ENCODE results near the gene LRMDA.
A peak's percentile ranks its signal among the peaks of the same experiment; 100 is the strongest.

LRMDA gene

GRCh38 chr10:75508239-75508813 lies 76.9 kb downstream of the LRMDA start:
- Histone ChIP-seq H3K27ac (ENCODE audit: extremely low read depth, low read depth, low read length) (peak overlapping the region; percentile 90), H3K4me1 (ENCODE audit: control insufficient read depth, insufficient read depth, low read length) (peaks cover 28% of the 10 kb centered on the region), H3K4me3 (ENCODE audit: low read depth, low read length) (no peak overlapping the region), H3K36me3 (ENCODE audit: control insufficient read depth in 2 of 2, insufficient read depth in 1 of 2, low read length in 2 of 2) (no peaks in the 10 kb centered on the region), H3K9me3 (ENCODE audit: control insufficient read depth, insufficient read depth, low read depth, low read length) (no peaks in the 10 kb centered on the region)
- ChIA-PET POLR2A (interaction anchor here (1.8 kb wide), 1 partner anchor 107 kb away, joined by 11 read pairs; the partner anchor contains the start of gene ZNF503), CTCF (interaction anchor here (0.8 kb wide), 1 partner anchor 517 kb away, joined by 3 read pairs; no protein-coding TSS in a partner anchor)
- peak; percentile 99 for TF ChIP-seq IKZF3 (tag by site-specific recombination; IDR thresholded peaks at IDR 0.05)
- peak; percentile 64; the same call in 1 of the 2 replicates for TF ChIP-seq MEIS1 (CRISPR knock-in tag; IDR thresholded peaks at IDR 0.05; ENCODE audit: borderline replicate concordance)
- no peak for TF ChIP-seq ZBTB21 (tag by site-specific recombination; IDR thresholded peaks at IDR 0.05)
- TF ChIP-seq ZNF24 (tag by site-specific recombination; IDR thresholded peaks at IDR 0.05), result peak; percentile 24; the same call in 1 of the 2 replicates
- peak; percentile 3; the same call in 1 of the 2 replicates for TF ChIP-seq ZNF654 (tag by site-specific recombination; IDR thresholded peaks at IDR 0.05; ENCODE audit: low read depth)
- TF ChIP-seq, protein P1, sequence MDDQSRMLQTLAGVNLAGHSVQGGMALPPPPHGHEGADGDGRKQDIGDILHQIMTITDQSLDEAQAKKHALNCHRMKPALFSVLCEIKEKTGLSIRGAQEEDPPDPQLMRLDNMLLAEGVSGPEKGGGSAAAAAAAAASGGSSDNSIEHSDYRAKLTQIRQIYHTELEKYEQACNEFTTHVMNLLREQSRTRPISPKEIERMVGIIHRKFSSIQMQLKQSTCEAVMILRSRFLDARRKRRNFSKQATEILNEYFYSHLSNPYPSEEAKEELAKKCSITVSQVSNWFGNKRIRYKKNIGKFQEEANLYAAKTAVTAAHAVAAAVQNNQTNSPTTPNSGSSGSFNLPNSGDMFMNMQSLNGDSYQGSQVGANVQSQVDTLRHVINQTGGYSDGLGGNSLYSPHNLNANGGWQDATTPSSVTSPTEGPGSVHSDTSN (CRISPR knock-in tag; IDR thresholded peaks at IDR 0.05), result no peak
- peak; percentile 99 for TF ChIP-seq SP7 (tag by site-specific recombination; IDR thresholded peaks at IDR 0.05)
- peak; percentile 57 for TF ChIP-seq TCF7L2 (IDR thresholded peaks at IDR 0.05; ENCODE audit: borderline replicate concordance, low read depth, low read length)
- TF ChIP-seq ZEB2 (tag by site-specific recombination; IDR thresholded peaks at IDR 0.05), result peak; percentile 75
- TF ChIP-seq ZBTB7A (tag by site-specific recombination; IDR thresholded peaks at IDR 0.05; ENCODE audit: low read depth), result no peak
- TF ChIP-seq ZNF596 (tag by site-specific recombination; IDR thresholded peaks at IDR 0.05), result no peak
- TF ChIP-seq BCL6B (tag by site-specific recombination; IDR thresholded peaks at IDR 0.05), result peak; percentile 42
- peak; percentile 93 for TF ChIP-seq ZNF600 (tag by site-specific recombination; IDR thresholded peaks at IDR 0.05)
- TF ChIP-seq KLF16 (tag by site-specific recombination; IDR thresholded peaks at IDR 0.05), result no peak
- TF ChIP-seq ZNF366 (tag by site-specific recombination; conservative IDR thresholded peaks at IDR 0.05), result peak; percentile 86
- no peak for TF ChIP-seq ZNF214 (tag by site-specific recombination; IDR thresholded peaks at IDR 0.05; ENCODE audit: borderline replicate concordance)
- peak; percentile 69; the same call in 1 of the 2 replicates for TF ChIP-seq ZNF561 (tag by site-specific recombination; IDR thresholded peaks at IDR 0.05; ENCODE audit: borderline replicate concordance)
- 0 out of 2 replicates have a peak, but pooled peaks have one; percentile 71 for TF ChIP-seq HOXD13 (CRISPR knock-in tag; IDR thresholded peaks at IDR 0.05; ENCODE audit: borderline replicate concordance)
- no peak for TF ChIP-seq KLF10 (tag by site-specific recombination; IDR thresholded peaks at IDR 0.05)
- TF ChIP-seq GLIS1 (tag by site-specific recombination; IDR thresholded peaks at IDR 0.05), result no peak
- 0 out of 2 replicates have a peak, but pooled peaks have one; percentile 40 for TF ChIP-seq ZNF391 (tag by site-specific recombination; IDR thresholded peaks at IDR 0.05; ENCODE audit: borderline replicate concordance, low read depth)
- peak; percentile 68; the same call in 1 of the 2 replicates for TF ChIP-seq ZSCAN4 (tag by site-specific recombination; IDR thresholded peaks at IDR 0.05)
- peak; percentile 45; the same call in 1 of the 2 replicates for TF ChIP-seq MZF1 (tag by site-specific recombination; IDR thresholded peaks at IDR 0.05; ENCODE audit: borderline replicate concordance)
- peak; percentile 71 for TF ChIP-seq ZSCAN30 (tag by site-specific recombination; IDR thresholded peaks at IDR 0.05)
- TF ChIP-seq TRIM28 (IDR thresholded peaks at IDR 0.05; ENCODE audit: borderline replicate concordance, low read length), result peak; percentile 85
- no peak for TF ChIP-seq ZNF585B (tag by site-specific recombination; IDR thresholded peaks at IDR 0.05)
- TF ChIP-seq ZNF140 (tag by site-specific recombination; IDR thresholded peaks at IDR 0.05), result no peak
- TF ChIP-seq INSM2 (tag by site-specific recombination; IDR thresholded peaks at IDR 0.05), result 0 out of 2 replicates have a peak, but pooled peaks have one; percentile 33
- TF ChIP-seq, protein P2, sequence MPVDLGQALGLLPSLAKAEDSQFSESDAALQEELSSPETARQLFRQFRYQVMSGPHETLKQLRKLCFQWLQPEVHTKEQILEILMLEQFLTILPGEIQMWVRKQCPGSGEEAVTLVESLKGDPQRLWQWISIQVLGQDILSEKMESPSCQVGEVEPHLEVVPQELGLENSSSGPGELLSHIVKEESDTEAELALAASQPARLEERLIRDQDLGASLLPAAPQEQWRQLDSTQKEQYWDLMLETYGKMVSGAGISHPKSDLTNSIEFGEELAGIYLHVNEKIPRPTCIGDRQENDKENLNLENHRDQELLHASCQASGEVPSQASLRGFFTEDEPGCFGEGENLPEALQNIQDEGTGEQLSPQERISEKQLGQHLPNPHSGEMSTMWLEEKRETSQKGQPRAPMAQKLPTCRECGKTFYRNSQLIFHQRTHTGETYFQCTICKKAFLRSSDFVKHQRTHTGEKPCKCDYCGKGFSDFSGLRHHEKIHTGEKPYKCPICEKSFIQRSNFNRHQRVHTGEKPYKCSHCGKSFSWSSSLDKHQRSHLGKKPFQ (tag by site-specific recombination; IDR thresholded peaks at IDR 0.05), result peak; percentile 85; the same call in 1 of the 2 replicates
- TF ChIP-seq ZBTB1 (tag by site-specific recombination; IDR thresholded peaks at IDR 0.05), result 0 out of 2 replicates have a peak, but pooled peaks have one; percentile 39
- TF ChIP-seq ZNF629 (tag by site-specific recombination; IDR thresholded peaks at IDR 0.05), result peak; percentile 55
- TF ChIP-seq BCL11A (tag by site-specific recombination; IDR thresholded peaks at IDR 0.05; ENCODE audit: low read depth), result peak; percentile 47; the same call in 1 of the 2 replicates
- TF ChIP-seq YY2 (tag by site-specific recombination; IDR thresholded peaks at IDR 0.05), result no peak
